Stimulated activated CD8-positive, alpha-beta memory T cell treated with anti-CD3 and anti-CD28 coated beads, Interleukin-15, amount 100 ng/mL, for 48 hours (primary cell): ENCODE measurements around the gene PPP2R5A.
"Not testable (repeated sequence)": the region's sequence is repeated elsewhere in the genome, so short reads cannot be mapped to it uniquely, and the experiment has no call there.

ENCODE experiments used
- DNase-seq, 2 donors: peaks; one replicate each; pipeline ENCODE4 v3.0.0-alpha.2; 2020; ENCODE audit warnings: low read depth in 2 of 2

PPP2R5A gene

GRCh38 chr1:212297338-212297737, 12.1 kb downstream of the PPP2R5A start:
- no peak for DNase-seq

DNA sequence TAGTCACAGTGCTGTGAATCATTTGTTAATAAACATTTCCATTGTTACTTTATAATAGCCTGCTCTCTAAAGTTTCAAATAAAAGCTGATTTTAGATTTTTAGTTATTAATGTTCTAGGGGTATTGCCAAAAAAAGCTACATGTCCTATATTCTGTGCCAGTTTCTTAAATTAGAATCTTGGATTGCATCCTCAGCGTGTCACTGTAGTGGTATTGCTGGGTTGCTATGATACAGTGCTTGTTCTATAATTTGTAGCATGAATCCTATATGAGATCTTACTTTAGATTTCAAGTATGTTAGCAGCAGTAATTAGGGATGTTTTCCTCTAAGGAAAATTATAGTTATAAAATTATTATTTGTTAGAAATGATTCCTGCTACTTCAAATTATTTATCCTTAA, 16.4 kb downstream of the PPP2R5A start:
- DNase-seq: no peak

- DNase-seq: no peak
These were observed 17.7 kb downstream of the PPP2R5A start for GRCh38 chr1:212302745-212303383.

GRCh38 chr1:212305342-212305741, 20.1 kb downstream of the PPP2R5A start:
- DNase-seq: no peak

DNA sequence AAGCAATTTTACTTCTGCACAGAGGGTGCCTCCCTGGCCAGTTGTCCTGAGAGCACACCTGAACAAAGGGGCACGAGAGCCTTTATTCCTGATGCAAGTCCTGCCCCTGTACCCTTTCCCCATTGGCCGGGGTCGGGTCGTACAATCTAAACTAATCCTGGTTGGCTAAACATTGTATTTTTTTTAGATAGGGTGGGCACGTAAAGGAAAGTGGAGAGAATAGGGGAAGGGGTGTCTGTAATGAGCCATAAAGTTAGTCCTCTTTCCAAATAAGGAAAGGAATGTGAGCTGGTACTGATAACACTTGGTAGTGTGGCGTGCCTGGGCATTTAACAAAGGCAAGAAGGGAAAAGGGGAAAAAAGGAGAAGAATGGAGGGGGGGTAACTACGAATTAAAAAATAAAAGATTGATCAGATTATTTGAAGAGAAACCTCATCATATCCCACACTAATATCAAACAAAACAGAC, 20.8 kb downstream of the PPP2R5A start:
- DNase-seq: not testable (repeated sequence)

GRCh38 chr1:212309967-212310366, 24.8 kb downstream of the PPP2R5A start:
- DNase-seq: no peak

DNA sequence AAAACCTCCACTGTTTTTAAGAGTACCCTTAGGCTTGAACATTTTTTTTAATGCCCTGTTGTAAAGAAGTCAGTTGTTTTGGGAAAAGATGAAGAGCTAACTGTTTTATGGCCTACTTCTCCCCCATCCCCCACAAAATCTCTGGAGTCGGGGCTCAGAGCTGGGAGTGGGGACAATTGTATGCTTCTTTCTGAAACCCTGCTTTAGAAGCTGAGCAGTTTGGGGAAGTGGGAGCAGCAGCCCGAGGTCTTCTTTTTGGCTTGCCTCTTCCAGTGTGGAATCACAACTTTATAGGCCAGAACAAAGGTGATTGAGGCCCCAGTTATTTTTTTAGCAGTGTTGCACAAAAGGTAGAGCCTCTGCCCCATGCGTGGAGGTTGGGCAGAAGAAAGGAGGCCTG, 25.2 kb downstream of the PPP2R5A start:
- DNase-seq: no peak

- DNase-seq: no peak
These were observed 26.8 kb downstream of the PPP2R5A start for GRCh38 chr1:212311836-212312497.

DNA sequence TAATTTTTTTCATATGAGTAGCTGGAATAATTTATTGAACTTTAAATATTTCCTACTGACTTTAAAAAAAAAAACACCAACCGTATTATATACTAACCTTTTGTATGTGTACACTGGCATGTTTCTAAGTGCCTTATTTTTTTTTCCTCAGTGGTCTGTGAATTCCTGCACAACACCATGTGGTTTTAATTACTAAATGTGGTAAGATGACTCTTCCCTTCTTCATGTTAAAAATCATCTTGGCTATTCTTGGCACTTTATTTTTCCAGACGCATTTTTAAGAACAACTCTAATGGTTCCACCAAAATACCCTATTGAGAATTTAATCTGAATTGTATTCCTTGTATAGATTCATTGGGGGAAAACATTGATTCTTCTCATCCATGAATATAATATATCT, 28.4 kb downstream of the PPP2R5A start:
- no peak for DNase-seq

DNA sequence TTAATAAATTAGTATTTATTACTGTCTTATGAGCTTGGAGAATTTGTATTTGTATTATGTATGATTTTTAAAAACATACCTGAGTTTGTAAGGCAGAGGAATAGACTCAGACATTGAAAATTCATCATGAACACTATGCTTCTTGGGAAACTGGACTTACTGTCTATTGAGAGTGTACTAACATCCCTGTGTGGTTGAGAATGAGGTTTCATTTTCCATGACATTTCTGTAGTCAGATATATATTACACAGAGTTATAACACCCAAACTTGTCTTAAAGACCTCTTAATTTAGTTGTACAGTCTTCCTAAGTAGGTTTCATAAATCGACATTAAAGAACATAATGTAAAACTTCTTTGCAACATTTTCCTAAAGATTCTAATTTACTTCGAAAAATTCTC, 30.0 kb downstream of the PPP2R5A start:
- no peak for DNase-seq

GRCh38 chr1:212315907-212316306, 30.7 kb downstream of the PPP2R5A start:
- DNase-seq: no peak

GRCh38 chr1:212317916-212318315, 32.7 kb downstream of the PPP2R5A start:
- no peak for DNase-seq

- DNase-seq: not testable (repeated sequence)
These were observed 35.8 kb downstream of the PPP2R5A start for GRCh38 chr1:212321031-212321430.

- DNase-seq: no peak
These were observed 37.9 kb downstream of the PPP2R5A start for GRCh38 chr1:212323066-212323465.

DNA sequence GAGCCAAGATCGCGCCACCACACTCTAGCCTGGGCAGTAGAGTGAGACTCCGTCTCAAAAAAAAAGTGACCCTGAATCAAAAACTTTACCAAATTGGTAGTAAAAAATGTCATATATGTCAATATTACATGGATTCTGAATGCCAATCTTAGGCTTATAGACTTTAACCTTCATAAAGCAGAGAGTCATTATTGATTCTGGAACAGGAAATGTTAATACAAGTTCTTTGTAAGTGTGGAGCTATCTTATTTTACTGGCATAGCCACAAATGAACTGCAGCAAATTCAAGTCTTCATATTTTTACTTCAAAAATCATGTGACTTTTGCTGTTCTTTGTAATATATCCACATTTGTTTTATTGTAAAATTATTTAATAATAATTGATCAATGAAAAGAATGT, 41.3 kb downstream of the PPP2R5A start:
- DNase-seq: no peak

- no peak for DNase-seq
These were observed 43.0 kb downstream of the PPP2R5A start for GRCh38 chr1:212328248-212328647.

GRCh38 chr1:212329105-212329504, 43.9 kb downstream of the PPP2R5A start:
- DNase-seq: no peak

- DNase-seq: no peak
These were observed 55.9 kb downstream of the PPP2R5A start for GRCh38 chr1:212341090-212341489.

DNA sequence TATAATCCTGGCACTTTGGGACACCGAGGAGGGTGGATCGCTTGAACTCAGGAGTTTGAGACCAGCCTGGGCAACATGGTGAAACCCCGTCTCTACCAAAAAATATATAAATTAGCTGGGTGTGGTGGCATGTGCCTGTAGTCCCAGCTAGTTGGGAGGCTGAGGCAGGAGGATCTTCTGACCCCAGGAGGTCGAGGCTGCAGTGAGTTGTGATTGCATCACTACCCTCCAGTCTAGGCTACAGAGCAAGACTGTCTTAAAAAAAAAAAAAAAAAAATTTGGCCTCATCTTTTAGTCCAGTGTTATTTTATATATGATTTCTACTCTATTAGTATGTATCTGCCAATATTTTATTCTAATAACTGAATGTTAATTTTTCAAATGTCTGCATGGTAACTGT, 59.7 kb downstream of the PPP2R5A start:
- DNase-seq: no peak

GRCh38 chr1:212346601-212347000, 61.4 kb downstream of the PPP2R5A start:
- DNase-seq: no peak

- DNase-seq: no peak
These were observed 66.6 kb downstream of the PPP2R5A start for GRCh38 chr1:212351588-212352362.

DNA sequence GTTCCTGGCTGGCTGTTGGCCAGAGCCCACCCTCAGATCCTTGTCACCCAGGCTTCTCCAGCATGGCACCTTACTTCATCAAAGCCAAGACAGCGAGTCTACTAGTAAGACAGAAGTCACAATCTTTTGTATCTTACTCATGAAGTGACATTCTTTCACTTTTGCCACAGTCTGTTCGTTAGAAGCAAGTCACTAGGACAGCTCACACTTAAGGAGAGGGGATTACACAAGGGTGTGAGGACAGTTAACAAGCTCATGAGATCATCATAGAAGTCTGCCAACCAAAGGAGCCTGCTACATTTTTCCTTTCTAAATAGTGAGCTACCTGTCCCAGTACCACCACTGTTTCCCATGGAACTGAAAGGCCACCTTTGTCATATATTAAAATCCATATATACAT, 68.0 kb downstream of the PPP2R5A start:
- no peak for DNase-seq

DNA sequence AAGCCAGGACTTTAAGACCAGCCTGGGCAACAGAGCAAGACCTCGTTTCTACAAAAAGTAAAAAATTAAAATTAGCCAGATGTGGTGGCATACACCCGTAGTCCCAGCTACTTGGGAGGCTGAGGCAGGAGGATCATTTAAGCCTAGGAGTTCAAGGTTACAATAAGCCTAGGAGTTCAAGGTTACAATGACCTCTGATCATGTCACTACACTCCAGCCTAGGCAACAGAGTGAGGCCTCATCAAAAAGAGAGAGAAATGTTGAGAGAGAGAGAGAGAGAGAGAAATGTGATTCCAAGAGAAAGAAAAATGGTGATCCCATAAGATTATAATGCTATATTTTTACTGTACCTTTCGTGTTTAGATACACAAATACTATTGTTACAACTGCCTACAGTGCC, 69.3 kb downstream of the PPP2R5A start:
- no peak for DNase-seq
